Superior temporal gyrus (tissue), 1 donor: ENCODE data around the gene TPX2.
"Not testable (repeated sequence)": the region's sequence is repeated elsewhere in the genome, so short reads cannot be mapped to it uniquely, and the experiment has no call there.

Experiments used
- DNase-seq: peaks from one replicate; pipeline ENCODE4 v3.0.0-alpha.2; 2016; ENCODE audit errors: extremely low spot score

The TPX2 gene

DNA sequence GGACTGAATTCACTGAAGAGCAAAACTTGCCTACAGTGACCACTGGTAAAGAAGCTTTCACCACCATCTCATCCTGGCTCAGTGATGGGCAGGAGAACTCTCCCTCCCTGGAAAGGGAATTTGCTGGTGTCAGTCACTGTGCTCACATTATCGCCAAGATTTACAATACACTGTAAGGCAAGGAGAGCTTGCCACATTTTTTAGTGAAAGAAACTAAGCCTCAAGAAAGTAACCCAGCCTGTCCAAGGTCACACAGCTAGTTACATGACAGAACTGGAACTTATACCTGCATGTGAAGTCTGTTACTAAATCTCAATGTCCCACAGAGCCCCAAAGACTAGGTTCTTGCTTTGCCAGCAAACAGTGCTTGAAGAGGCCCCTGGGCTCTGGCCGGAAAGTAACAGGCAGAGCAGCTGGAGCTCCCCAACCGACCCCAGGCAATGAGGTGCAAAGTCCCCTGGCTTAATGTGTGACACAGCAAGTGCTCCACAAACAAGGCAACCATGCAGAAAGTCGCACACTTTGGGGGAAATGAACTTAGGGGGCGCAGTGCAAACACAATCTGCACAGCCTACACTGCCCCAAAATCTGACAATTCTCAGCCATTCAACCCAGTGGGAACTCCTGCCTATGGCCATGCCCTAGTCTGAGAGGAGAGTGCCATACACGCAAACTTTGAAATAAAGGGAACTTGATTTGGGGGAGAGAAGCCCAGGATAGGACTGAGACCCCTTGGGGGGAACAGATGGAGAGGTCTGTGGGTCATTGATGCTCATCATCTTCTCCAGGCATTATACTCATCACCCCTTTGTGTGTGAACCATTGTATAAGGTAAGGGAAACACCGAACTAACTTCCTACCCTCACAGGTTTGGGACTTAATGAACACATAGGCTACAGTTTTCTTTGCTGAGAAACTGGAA is 18.3 kb upstream of the TPX2 start:
- peak; percentile 62 for DNase-seq

DNA sequence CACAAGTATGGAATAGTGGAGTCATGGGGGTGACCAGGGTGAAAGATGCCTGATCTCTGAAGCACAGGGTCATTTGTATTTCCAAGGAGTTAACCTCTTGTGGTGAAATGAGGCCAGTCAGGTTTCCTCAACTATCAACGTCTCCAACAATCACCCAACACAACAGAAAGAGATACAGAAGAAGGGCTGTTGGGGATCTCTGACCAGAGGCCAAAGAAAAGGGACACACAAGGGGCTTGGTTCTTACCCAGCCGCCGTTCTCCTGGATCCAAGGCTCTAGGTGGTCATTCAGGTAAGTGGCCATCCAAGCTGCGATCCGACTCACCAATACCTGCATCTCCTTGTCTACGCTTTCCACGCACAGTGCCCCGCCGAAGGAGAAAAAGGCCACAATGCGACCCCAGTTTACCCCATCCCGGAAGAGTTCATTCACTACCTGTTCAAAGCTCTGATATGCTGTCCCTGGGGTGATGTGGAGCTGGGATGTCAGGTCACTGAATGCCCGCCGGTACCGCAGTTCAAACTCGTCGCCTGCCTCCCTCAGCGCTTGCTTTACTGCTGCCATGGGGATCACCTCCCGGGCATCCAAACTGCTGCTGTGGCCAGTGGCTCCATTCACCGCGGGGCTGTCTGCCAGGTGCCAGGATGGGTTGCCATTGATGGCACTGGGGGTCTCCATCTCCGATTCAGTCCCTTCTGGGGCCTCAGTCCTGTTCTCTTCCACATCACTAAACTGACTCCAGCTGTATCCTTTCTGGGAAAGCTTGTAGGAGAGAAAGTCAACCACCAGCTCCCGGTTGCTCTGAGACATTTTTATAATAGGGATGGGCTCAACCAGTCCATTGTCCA is 17.5 kb upstream of the TPX2 start:
- peak; percentile 60 for DNase-seq

DNA sequence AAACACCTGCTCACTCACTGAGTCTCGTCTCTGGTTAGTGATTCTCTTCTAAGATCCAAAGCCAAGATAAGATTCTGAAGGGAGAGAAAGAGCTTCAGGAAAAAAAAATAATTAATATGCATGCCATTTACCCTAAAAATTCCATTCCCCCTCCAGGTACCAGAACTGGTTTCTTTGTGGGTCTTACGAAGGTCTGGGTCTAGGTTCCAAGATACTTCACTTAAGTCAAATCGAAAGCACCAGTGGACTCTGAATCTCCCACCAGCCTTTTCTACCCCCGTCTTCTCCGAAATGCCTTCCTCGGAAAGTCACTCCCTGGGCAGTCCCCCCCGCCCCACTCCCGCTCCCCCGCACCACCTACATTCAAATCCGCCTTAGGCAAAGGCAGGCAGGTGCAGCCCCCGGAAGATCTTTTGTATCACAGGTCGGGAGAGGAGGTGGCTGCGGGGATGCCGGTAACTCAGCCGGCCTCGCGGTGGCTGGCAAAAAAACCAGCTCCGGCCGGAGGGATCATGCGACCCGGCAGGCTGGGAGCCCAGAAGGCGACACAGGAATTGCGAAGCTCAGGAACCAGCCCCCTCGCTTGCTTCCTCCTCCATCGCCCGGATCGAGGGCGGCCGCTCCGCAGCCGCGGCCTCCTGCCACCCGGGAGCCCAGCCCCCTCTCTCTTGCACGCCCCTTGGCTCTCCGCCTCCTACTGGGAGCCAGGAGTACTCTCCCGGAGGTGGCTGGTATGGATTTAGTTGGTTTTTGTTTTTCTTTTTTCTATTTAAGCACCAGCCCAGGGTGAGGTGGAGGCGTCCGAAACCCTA is 16.6 kb upstream of the TPX2 start, which contains the start of gene BCL2L1:
Gene BCL2L1, minus strand, starts transcription at position 612 of the 812 bp plus-strand sequence. CDS start 650 bp downstream, outside the sequence.
- peak; percentile 83 for DNase-seq

DNA sequence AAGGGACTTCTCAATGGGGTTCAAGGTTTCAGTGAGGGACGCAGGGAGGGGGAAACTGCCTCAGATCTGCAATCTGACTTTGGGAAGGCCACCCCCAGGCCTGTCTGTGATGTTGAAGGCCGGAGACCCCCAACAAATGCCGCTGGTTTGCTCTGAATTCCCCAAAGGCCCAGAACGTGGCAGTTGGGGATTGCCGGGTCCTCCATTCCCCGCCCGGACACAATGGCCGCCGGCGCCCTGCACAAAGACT is 16.1 kb upstream of the TPX2 start:
- no peak for DNase-seq

DNA sequence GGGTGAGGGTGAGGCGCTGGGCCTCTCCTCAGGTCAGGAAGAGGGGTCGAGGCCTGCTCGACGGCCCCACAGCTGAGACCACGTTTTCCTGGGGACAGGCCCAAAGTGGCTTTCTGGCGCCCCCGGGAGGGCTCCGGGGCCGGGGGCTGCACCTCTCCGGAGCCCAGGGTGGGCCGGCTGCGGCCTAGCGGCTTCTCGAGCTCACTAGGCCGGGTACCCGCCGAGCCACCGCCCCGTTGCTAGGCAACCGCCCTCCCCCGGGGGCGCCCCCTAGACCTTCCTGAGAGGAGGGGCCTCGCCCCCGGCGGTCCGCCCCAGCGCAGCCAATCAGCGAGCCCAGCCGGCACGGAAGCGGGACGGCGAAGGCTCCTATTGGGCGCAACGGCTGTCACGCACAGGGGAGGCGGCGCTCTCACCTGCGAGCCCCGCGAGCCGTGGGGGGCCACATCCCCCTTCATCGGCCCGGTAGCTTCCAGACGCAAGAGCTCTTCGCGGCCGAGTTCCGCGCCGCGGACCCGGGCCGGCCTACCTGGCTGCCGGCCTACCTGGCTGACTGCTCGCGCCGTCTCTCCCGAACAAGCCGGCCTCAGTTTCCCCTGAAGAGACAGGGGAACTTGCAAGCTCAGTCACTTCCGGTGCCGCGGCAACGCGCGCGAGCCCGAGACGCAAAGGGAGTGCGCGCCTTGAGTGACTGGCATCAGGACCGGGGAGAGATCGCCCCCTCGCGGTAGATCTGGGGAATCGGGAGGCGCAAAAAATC is 15.6 kb upstream of the TPX2 start:
- DNase-seq: peak; percentile 98

DNA sequence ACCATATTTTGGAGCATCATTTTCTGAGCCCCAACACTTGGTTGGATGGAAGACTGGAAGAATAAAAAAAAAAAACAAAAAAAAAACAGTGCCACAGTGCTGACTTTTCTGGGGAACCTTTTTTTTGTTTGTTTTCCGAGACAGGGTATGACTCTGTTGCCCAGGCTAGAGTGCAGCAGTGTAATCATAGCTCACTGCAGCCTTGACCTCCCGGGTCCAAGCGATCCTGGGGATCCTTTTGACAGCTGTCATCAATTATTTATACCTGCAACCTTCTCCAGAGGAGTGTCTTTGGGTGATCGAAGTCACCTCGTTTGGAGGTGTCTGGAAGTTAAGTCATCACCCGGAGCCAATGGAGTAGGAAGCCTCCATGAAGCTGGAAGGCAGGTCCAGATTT is 7.8 kb upstream of the TPX2 start:
- DNase-seq: no peak

DNA sequence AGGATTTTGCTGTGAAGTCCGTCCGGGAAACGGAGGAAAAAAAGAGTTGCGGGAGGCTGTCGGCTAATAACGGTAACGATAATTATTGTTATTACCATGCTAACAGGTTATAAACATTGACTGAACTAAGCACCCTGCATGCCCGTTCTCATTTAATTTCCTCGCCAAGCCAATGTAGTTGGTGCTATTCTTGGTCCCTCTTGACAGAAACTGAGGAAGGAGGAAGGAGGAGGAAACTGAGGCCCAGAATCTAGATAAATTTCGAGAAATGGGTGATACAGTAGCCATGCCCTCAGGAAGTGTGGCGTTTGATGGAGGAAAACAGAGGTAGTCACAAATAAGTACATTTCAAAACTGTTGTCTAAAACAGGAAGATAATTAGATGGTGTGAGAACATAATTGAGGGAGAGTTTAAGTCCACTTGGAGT is 474 bp downstream of the TPX2 start:
- no peak for DNase-seq

DNA sequence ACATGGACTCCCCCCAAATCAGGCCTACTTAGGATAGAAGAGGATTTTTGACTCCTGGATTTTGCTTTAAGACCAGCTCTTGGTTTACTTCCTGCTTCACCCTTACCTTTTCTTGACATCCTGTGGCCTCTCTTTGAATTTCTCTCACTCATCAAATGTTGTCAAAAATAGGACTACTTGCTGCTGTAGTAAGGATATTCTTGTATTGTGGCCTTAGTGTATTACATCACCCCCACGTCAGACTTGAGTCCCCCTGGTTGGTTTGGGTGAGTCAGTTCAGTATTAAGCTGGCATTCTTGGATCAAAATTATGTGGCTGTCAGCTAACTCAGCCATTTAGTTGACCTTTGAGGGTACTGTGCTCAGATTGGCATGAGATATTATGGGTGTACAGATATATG is 1.1 kb downstream of the TPX2 start:
- DNase-seq: no peak

DNA sequence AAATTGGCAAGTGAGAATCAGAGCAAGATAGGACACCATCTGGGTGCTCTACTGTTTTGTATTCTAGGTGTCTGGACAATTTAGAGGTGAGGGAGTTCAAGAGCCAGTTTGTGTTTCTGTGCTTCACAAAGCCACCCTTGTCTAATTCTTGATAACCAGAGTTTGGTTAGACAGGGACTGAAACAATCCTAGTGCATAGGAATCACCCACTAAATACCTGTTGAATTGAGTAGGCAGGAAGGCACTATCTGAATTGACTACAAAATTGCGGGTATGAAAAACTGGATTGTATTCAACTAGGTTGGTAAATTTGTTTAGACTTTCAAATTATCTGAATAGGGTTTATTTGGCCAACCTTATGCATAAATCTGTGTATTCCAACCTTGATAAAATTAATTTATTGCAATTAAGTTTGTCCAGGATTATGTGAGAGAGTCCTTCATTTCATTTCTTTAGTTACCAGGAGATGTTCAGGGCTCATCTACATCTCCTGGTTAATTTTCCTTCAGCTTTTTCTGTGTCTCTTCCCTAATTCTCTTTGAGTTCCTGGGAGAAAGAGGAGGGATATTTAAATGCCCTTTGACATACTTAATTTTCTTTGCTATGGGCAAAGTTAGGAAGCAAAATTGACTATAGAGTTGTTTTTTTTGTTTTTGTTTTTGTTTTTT is 1.7 kb downstream of the TPX2 start:
- no peak for DNase-seq

DNA sequence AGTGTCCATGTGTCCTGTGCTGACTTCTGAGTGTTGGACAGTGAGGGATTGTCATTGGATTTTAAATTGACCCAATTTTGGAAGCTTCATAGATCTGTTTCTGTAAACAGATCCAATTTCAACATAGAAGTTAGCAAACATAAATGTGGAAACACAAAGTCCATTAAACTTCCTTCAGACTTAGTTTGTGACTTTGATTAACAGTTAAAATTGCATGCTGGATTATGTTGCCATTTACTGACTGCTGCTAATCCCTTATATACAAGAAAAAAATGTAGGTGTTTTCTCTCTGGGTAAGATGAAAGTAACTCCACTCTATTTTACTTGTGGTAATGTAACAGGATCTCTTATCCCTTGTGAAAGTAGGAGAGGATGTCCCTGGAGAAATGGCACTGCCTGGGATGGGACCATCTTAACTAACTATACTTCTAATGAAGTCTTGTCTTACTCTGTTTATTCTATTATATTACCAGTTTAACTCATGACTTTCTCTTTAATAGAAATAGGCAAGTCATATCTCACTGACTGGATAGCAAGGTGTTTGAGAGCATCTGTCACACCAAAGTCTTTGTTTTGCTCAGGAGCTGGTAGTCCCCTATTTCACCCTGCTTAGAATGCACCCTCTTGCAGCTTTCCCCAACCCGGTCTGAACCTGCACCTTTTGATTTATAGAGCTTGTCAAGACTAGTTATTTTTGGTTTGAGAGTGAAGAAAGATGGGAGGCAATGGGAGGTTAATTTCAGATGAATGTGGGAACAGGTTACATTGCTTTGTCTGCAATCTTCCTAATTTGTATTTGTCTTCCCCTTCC is 7.2 kb downstream of the TPX2 start:
- no peak for DNase-seq

DNA sequence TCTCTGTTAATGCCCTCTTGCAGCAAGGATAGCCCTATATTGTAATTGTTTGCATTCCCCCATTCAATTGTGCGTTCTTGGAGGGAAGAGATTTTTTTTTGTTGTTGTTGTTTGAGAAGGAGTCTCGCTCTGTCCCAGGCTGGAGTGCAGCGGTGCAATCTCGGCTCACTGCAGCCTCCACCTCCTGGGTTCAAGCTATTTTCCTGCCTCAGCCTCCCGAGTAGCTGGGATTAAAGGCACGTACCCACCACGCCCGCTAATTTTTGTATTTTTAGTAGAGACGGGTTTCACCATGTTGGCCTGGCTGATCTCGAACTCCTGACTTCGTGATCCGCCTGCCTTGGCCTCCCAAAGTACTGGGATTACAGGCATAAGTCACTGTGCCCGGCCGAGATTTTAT is 7.9 kb downstream of the TPX2 start:
- DNase-seq: not testable (repeated sequence)

DNA sequence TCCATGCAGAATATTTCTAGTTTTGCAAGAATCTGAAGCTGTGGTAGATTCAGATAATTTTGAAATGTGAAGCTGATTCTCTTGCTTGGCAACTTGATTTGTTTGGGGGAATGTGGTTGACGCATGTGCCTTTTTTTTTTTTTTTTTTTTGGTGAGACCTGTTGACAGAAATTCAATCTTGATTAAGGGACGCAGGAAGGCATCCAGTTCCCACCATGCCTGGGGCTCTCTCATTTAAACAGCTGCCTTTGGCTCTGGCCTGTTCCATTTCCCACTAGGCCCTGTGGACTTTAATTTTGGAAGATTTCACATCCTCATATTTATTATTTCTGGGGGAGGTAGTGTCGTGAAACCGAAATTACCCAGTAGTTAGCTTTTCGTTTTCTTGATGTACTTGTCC is 8.6 kb downstream of the TPX2 start:
- DNase-seq: no peak

DNA sequence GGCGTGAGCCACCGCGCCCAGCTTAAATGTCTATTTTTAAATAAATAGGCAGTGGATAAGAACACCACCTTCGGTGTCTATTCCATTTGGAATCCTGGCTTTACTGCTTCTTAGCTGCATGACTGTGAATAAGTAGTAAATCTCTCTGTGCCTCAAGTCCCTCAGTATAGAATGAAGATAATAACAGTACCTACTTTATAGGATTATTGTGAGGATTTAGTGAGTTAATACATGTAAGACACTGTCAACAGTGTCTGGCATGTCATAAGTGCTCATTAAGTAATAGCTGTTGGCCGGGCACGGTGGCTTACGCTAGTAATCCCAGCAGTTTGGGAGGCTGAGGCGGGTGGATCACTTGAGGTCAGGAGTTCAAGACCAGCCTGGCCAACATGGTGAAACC is 10.1 kb downstream of the TPX2 start:
- DNase-seq: no peak

DNA sequence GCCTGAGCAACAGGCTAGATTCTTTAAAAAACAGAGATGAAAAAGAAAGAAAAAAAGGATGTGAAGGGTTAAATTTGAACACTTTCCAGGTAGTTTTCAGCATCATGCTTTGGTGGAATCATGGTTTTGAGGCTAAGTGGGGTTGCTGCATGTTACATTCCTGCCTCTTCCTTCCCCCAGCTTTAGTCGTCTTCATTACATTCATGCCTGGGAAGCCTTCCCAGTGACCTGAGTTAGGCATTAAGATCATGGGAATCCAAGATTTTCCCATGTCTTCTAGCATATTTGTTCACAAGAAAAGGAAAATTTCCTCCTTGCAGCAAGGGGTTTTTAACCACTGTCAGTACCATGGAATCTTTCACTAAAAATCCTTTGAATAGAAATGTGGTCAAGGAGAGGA is 12.0 kb downstream of the TPX2 start:
- no peak for DNase-seq

DNA sequence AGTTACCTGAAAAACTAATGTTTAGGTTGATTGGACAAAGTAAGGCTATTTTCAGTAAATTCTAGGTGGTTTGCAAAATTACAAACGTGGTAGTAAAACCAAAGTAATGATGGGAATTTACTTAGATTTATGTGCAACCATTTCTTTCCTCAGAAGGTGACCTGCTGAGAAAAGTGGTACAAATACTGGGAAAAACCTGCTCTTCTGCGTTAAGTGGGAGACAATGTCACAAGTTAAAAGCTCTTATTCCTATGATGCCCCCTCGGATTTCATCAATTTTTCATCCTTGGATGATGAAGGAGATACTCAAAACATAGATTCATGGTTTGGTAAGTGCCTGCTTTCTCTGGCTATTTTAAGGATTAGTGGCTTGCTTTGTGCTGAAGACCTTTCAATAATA is 18.2 kb downstream of the TPX2 start:
- no peak for DNase-seq

DNA sequence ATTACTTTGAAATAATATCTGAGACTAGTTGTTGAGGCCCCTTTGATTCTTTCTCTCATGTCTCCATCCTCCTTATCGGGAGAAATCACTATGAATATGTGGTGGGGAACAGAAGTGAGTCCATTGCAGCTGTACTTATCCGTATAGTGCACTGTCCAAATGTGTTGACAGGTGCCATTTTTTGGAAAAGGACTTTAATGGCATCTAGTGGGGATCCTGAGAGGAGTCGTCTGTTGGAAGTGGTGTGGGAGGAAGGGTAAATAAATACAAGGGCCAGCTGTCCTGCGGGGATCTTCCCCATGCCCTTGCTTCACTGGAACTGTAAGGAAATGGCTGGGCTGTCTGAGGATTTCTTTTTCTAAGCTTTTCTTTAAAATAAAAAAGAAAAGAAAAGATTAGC is 19.4 kb downstream of the TPX2 start:
- no peak for DNase-seq

DNA sequence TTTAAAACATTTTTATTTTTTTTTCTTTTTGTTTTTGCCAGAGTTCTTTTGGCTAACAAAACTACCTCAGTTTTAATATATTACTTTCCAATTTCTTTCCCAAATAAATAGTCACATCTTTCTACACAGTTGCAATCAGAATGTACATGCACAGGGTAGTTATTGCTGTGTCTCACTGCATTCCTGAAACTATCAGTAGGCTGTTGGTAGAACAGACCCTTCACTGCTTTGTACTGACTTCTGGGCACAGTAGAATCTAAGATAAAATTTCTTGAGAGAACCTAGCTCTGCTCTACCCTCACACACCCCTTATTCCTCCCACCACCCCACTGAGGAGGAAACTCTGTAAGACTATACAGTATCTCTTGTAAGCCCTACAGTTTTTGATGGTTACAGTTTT is 19.9 kb downstream of the TPX2 start:
- no peak for DNase-seq

DNA sequence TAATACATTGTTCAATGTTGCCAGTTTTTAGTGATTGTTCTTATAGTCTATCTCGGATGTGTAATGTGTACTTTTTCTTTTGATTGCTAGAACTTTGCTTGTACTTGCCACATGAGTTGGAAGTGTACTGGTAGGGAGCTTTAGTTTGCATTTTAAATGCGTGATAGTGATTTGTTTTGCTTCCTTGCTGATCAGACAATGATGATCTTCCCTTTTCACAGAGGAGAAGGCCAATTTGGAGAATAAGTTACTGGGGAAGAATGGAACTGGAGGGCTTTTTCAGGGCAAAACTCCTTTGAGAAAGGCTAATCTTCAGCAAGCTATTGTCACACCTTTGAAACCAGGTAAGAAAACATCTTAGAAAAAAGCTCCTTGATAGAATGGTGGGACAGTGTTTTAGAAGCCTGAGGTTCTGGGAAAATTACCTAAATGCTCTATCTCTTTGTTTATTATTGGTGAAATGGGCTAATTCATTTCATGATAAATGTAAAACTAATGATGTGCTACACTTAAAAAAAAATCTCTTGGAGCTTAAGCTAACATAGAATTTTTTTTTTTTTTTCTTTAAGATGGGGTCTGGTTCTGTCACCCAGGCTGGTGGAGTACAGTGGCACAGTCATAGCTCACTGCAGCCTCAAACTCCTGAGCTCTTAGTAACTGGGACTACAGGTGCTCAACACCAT is 20.9 kb downstream of the TPX2 start:
- no peak for DNase-seq

DNA sequence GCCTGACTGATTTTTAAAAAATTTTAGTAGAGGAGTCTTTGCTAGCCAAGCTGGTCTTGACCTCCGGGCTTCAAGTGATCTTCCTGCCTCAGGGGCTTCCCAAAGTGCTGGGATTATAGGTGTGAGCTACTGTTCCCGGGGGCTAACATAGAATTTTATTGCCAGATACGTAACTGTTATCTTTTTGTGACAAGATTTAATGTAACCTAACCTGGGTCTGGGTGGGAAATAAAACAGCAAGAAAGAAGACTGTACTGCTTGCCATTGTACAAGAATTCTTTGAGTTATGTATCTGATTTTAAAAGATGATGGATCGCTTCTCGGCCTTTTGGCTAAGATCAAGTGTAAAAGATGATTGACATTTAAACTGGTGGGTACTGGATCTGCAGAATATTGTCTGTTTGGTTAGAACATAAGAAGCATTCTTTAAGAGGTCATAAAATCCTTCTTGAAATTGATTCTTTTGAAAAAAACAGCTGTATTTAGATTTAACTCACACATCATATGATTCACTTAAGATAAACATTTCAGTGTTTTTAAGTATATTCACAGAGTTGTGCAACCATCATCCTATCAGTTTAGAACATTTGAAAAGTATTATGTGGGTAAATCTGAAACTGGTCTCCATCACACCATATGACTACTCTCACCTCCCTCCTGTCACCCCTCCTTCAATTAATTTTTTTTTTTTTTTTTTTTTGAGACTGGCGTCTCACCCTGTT is 21.6 kb downstream of the TPX2 start:
- DNase-seq: no peak
